Ovary (tissue), 9 donors: ENCODE results near the gene PCGF6. TPM values are rescaled to one million over a fixed set of nuclear protein-coding genes. Genes with fewer than 3 reads are reported as not detected.
A peak's percentile ranks its signal among the peaks of the same experiment; 100 is the strongest.

Experiments used
- DNase-seq, 5 donors: peaks; one replicate each; pipeline ENCODE4 v3.0.0-alpha.2; 2019 to 2020
- H3K27ac ChIP-seq, 2 donors: fragments of 200-600 bp; one replicate each; pipeline versions ENCODE4 v1.5.1 to v1.8.0; 2019 to 2022
- H3K27me3 ChIP-seq: fragments of 200-600 bp; one replicate; pipeline ENCODE4 v1.8.0; 2022
- H3K36me3 ChIP-seq: fragments of 200-600 bp; sonication (generic); one replicate; pipeline ENCODE4 v1.5.1; 2019
- H3K4me1 ChIP-seq: one replicate; pipeline ENCODE4 v1.8.1; 2013; ENCODE audit warnings: mild to moderate bottlenecking, moderate library complexity; ENCODE audit not compliant: insufficient read depth
- H3K4me3 ChIP-seq: fragments of 200-600 bp; sonication (generic); one replicate; pipeline ENCODE4 v1.5.1; 2017
- H3K9me3 ChIP-seq, 2 donors: fragments of 200-600 bp in 1 of 2; sonication (generic) in 1 of 2; one replicate each; pipeline versions ENCODE4 v1.5.1 to v1.8.1; 2013 to 2019; ENCODE audit warnings: mild to moderate bottlenecking in 1 of 2, moderate library complexity in 1 of 2
- EP300 ChIP-seq: sonication (generic); formaldehyde crosslinking; IDR thresholded peaks from one replicate; pipeline ENCODE4 v1.6.1; 2017; ENCODE audit warnings: antibody characterized with exemption
- POLR2A ChIP-seq: fragments of 450-650 bp; IDR thresholded peaks from one replicate; pipeline ENCODE4 v1.6.1; 2017; ENCODE audit warnings: antibody characterized with exemption, mild to moderate bottlenecking, moderate library complexity
- WGBS, 3 donors: extraction: QIAGEN DNeasy Blood & Tissue Kit in 1 of 3; methylation state at CpG; one replicate each; pipeline versions ENCODE4 v1.1.5 to v1.1.7; 2013 to 2017; 5-methylcytosine and 5-hydroxymethylcytosine counted together
- intact Hi-C, 4 donors: fragments of 100-400 bp; cut with DNase I; formaldehyde crosslinking; loops; one replicate each; pipeline versions ENCODE4 v1.11.0 to v1.15.1; 2022 to 2023
- polyA plus RNA-seq, 2 donors: library from polyadenylated mRNA; stranded (reverse); fragments of 200-250 nt in 1 of 2; fragments of 350-450 nt in 1 of 2; fragmentation: Illumina TruSeq in 1 of 2; extraction: RNeasy Lipid Tissue Mini Kit (QIAGEN cat#74804) in 1 of 2; gene quantifications; one replicate each; pipeline ENCODE4 v1.2.3, GENCODE V29; 2013 to 2014
- total RNA-seq, 7 donors: library from RNA; depleted of rRNA in 2 of 7; stranded (reverse); fragments of >200 nt in 2 of 7; fragmentation: NEBNext Ultra II Directional in 3 of 7; extraction: Animal tissue kit (Norgen Biotek cat#: 25700) in 3 of 7; gene quantifications; one replicate each; pipeline versions ENCODE4 v1.1.0 to v1.2.4, GENCODE V29; 2016 to 2023
- TF ChIP-seq, protein P1 (sequence below), 3 donors: fragments of 450-650 bp in 2 of 3; fragments of 200-600 bp in 1 of 3; IDR thresholded peaks; one replicate each; pipeline versions ENCODE4 v1.5.1 to v1.8.0; 2016 to 2022; ENCODE audit warnings: antibody characterized with exemption in 3 of 3, mild to moderate bottlenecking in 1 of 3
- donor health status: DM: no; HTN: no; CAD: no; lungs with moderate emphysema.
- donor health status: DM: no; HTN: no; CAD: no.
- donor health status: Bipolar disorder and iron deficiency.
- donor health status: DM: yes; HTN: yes; CAD: no.
- donor health status: DM: no; HTN: no; CAD: no.
- donor health status: DM: yes; HTN: yes; CAD: no.

Gene PCGF6
- total and polyA plus RNA-seq, 9 donors = 5.6 to 13.7 (median 9.5) TPM

DNA sequence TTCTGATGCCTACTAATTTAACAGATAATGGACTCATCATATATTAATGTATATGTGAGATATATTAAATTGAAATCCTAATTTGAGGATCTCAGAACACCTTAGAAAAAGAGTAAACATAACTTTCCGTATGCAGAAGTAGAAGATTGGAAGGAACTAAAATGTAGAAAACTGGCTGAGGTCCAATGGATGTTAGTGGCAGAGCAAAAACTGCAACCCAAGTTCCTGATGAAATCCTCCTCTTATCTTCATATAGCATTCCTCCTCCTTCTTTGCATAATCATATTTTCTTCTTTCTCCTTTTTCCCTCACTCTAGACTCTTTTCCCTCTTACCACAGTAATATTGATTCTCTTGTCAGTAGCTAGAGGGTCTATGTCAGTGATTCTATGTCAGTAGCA is 68.0 kb downstream of the PCGF6 start:
- no peak for DNase-seq
- no peaks in the 10 kb centered on the region for H3K4me1 ChIP-seq
- intact Hi-C loops = no loop called here
- no peak for TF ChIP-seq EP300
- no peak for TF ChIP-seq POLR2A
- TF ChIP-seq, protein P1, sequence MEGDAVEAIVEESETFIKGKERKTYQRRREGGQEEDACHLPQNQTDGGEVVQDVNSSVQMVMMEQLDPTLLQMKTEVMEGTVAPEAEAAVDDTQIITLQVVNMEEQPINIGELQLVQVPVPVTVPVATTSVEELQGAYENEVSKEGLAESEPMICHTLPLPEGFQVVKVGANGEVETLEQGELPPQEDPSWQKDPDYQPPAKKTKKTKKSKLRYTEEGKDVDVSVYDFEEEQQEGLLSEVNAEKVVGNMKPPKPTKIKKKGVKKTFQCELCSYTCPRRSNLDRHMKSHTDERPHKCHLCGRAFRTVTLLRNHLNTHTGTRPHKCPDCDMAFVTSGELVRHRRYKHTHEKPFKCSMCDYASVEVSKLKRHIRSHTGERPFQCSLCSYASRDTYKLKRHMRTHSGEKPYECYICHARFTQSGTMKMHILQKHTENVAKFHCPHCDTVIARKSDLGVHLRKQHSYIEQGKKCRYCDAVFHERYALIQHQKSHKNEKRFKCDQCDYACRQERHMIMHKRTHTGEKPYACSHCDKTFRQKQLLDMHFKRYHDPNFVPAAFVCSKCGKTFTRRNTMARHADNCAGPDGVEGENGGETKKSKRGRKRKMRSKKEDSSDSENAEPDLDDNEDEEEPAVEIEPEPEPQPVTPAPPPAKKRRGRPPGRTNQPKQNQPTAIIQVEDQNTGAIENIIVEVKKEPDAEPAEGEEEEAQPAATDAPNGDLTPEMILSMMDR (IDR thresholded peaks at IDR 0.05) = no peak
- no peaks in the 10 kb centered on the region for H3K27me3 ChIP-seq
- 33 to 48% (median 36%) methylated on average over 1 of the region's 1 CpG for WGBS, 3 donors
- no peaks in the 10 kb centered on the region for H3K9me3 ChIP-seq
- H3K36me3 ChIP-seq = no peaks in the 10 kb centered on the region
- no peak overlapping the region for H3K4me3 ChIP-seq
- H3K27ac ChIP-seq = no peak overlapping the region

DNA sequence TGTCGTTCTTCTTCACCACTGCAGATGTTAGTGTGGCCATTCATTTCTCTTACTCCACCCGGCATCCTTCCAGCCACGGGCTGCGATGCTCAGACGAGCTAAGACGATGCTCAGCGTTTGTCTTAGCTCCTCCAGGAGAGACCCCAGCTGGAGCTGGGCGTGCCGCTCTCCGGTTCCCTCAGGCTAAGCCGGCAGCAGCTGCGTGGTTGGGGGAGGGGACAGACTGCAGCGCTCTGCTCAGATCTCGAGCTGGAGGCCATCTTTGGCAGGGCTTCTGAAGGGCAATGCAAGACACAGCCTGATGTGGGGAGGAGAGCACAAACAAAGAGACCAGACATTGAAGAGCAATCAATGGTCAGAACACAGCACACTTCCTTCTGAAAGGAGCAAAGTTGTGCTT is 69.2 kb downstream of the PCGF6 start:
- WGBS, 3 donors = 0 to 2% (median 0%) methylated on average over 14 of the region's 14 CpGs
- H3K4me1 ChIP-seq = peaks cover 8% of the 10 kb centered on the region
- DNase-seq = no peak
- TF ChIP-seq, protein P1 (IDR thresholded peaks at IDR 0.05) = no peak
- no peak for TF ChIP-seq POLR2A
- no peaks in the 10 kb centered on the region for H3K27me3 ChIP-seq
- intact Hi-C loops = no loop called here
- H3K4me3 ChIP-seq = no peak overlapping the region
- no peaks in the 10 kb centered on the region for H3K9me3 ChIP-seq
- no peaks in the 10 kb centered on the region for H3K36me3 ChIP-seq
- H3K27ac ChIP-seq = no peak overlapping the region

DNA sequence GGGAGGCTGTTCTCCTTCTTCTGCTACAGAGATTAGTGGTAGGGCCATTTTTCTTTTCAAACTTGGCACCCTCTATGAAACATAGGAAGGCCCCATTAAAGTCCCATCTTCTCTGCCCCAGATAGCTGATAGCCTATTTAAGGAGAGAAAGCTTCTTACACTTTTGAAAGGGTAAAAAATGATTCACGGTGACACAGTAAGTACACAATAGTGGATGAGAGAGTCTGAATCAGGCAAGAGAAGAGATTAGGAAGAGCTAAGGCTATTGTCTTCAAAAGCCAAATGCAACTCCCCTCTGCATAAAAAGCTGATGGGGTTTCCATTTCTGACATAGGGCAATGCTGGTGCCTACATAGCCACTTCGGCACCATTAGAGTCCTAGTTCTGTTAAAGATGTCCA is 70.4 kb downstream of the PCGF6 start:
- intact Hi-C loops = no loop called here
- no peak for TF ChIP-seq POLR2A
- no peak for TF ChIP-seq EP300
- TF ChIP-seq, protein P1 (IDR thresholded peaks at IDR 0.05) = no peak
- Histone ChIP-seq H3K4me1 (peaks cover 8% of the 10 kb centered on the region), H3K4me3 (no peak overlapping the region), H3K27me3 (no peaks in the 10 kb centered on the region), H3K9me3 (no peaks in the 10 kb centered on the region), H3K27ac (no peak overlapping the region), H3K36me3 (no peaks in the 10 kb centered on the region)
- DNase-seq = no peak
- WGBS, 3 donors = 89 to 93% (median 91%) methylated on average over 2 of the region's 2 CpGs

DNA sequence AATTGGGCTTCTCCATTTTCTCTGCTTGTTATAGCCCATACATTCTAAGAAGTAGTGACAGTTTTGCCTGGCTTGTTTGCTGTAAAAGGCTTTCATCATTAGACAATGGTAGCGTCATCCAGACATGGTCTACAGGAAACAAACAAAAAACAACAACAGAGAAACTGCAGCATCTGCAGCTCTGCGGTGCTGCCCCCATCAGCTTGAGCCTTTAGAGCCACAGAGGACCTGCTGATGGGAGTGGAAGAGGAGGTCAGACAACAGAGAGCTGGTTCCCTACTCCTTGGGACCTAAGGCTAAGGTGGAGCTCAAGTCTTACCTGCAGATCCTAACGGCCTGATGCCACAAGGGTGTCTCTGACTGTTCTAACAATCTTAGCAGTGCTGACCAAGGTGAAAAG is 70.9 kb downstream of the PCGF6 start:
- H3K36me3 ChIP-seq = no peaks in the 10 kb centered on the region
- H3K4me3 ChIP-seq = no peak overlapping the region
- H3K9me3 ChIP-seq = no peaks in the 10 kb centered on the region
- DNase-seq = no peak
- WGBS, 3 donors = 68 to 75% (median 75%) methylated on average over 3 of the region's 3 CpGs
- intact Hi-C loops = no loop called here
- H3K27me3 ChIP-seq = no peaks in the 10 kb centered on the region
- peaks cover 8% of the 10 kb centered on the region for H3K4me1 ChIP-seq
- TF ChIP-seq, protein P1 (IDR thresholded peaks at IDR 0.05) = no peak
- TF ChIP-seq EP300 (no peak), POLR2A (no peak)
- no peak overlapping the region for H3K27ac ChIP-seq

DNA sequence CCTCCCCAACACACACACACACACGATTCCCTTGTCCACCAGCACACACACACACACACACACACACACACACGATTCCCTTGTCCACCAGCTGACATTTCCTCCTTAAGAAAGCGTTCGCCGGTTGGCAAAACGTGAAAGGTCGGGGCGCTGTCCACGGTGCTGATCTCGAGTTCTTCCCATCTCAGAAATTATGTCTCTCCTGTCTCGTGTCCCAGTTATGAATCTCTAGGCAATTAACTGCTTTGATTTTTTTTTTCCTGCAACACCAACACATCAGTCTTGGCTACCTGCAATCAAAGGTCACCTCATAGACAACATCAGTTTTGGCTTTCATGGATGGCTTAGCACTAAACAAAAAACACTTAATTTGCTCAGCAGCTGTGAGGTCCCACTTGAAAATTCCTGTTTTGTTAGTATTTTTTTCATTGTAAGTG is 72.1 kb downstream of the PCGF6 start:
- 1 to 4% (median 2%) methylated on average over 11 of the region's 11 CpGs for WGBS, 3 donors
- no peak for TF ChIP-seq EP300
- TF ChIP-seq POLR2A = no peak
- Histone ChIP-seq H3K4me3 (no peak overlapping the region), H3K36me3 (no peaks in the 10 kb centered on the region), H3K27ac (no peak overlapping the region), H3K9me3 (no peaks in the 10 kb centered on the region), H3K27me3 (no peaks in the 10 kb centered on the region), H3K4me1 (peaks cover 8% of the 10 kb centered on the region)
- DNase-seq = peak; percentile 27 to 77 (median 55)
- intact Hi-C loops = no loop called here
